ENCODE results near the gene FEM1B. TPM values are rescaled to one million over a fixed set of nuclear protein-coding genes. Genes with fewer than 3 reads are reported as not detected.

Gene FEM1B
- total RNA-seq, 1 donor = 61.7 TPM

DNA sequence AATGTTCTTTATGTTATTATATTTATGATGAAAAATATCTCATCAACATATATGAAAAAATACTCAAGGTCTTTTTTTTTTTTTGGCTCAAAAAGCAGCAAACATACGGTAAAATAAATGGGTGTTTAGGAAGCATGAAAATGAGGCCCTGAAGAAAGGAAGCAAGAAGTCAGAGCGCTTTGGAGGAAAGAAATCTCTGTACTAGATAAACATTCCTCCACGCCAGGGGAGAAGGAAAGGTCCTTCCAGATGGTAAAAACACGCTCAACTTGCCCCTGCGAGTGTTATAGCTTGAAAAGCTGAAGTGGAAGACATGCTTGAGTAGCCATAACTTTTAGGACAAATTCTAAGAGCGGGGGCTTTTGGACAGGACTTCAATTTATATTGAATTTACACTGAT lies 52.9 kb downstream of the FEM1B start:
- DNase-seq (ENCODE audit: low read depth) = no peak
- TF ChIP-seq, protein P1, sequence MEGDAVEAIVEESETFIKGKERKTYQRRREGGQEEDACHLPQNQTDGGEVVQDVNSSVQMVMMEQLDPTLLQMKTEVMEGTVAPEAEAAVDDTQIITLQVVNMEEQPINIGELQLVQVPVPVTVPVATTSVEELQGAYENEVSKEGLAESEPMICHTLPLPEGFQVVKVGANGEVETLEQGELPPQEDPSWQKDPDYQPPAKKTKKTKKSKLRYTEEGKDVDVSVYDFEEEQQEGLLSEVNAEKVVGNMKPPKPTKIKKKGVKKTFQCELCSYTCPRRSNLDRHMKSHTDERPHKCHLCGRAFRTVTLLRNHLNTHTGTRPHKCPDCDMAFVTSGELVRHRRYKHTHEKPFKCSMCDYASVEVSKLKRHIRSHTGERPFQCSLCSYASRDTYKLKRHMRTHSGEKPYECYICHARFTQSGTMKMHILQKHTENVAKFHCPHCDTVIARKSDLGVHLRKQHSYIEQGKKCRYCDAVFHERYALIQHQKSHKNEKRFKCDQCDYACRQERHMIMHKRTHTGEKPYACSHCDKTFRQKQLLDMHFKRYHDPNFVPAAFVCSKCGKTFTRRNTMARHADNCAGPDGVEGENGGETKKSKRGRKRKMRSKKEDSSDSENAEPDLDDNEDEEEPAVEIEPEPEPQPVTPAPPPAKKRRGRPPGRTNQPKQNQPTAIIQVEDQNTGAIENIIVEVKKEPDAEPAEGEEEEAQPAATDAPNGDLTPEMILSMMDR (IDR thresholded peaks at IDR 0.05; ENCODE audit: insufficient read depth, low read depth, low read length) = no peak
- H3K4me3 ChIP-seq (ENCODE audit: low read depth, low read length) = no peak overlapping the region

GRCh38 chr15:68330901-68331300 lies 53.4 kb downstream of the FEM1B start:
- TF ChIP-seq, protein P1 (IDR thresholded peaks at IDR 0.05; ENCODE audit: insufficient read depth, low read depth, low read length) = no peak
- no peak overlapping the region for H3K4me3 ChIP-seq (ENCODE audit: low read depth, low read length)
- no peak for DNase-seq (ENCODE audit: low read depth)

- TF ChIP-seq, protein P1 (IDR thresholded peaks at IDR 0.05; ENCODE audit: insufficient read depth, low read depth, low read length) = no peak
- DNase-seq (ENCODE audit: low read depth) = no peak
- H3K4me3 ChIP-seq (ENCODE audit: low read depth, low read length) = no peak overlapping the region
Observed at GRCh38 chr15:68332266-68332665, 54.7 kb downstream of the FEM1B start.

- TF ChIP-seq, protein P1 (IDR thresholded peaks at IDR 0.05; ENCODE audit: insufficient read depth, low read depth, low read length) = no peak
- peak; percentile 52 for DNase-seq (ENCODE audit: low read depth)
- no peak overlapping the region for H3K4me3 ChIP-seq (ENCODE audit: low read depth, low read length)
Observed at GRCh38 chr15:68333775-68334470, 56.4 kb downstream of the FEM1B start.

- no peak overlapping the region for H3K4me3 ChIP-seq (ENCODE audit: low read depth, low read length)
- peak; percentile 47 for DNase-seq (ENCODE audit: low read depth)
- TF ChIP-seq, protein P1 (IDR thresholded peaks at IDR 0.05; ENCODE audit: insufficient read depth, low read depth, low read length) = no peak
Observed at GRCh38 chr15:68334661-68335124, 57.1 kb downstream of the FEM1B start.

GRCh38 chr15:68335251-68335650 lies 57.7 kb downstream of the FEM1B start:
- no peak for DNase-seq (ENCODE audit: low read depth)
- TF ChIP-seq, protein P1 (IDR thresholded peaks at IDR 0.05; ENCODE audit: insufficient read depth, low read depth, low read length) = no peak
- H3K4me3 ChIP-seq (ENCODE audit: low read depth, low read length) = no peak overlapping the region

DNA sequence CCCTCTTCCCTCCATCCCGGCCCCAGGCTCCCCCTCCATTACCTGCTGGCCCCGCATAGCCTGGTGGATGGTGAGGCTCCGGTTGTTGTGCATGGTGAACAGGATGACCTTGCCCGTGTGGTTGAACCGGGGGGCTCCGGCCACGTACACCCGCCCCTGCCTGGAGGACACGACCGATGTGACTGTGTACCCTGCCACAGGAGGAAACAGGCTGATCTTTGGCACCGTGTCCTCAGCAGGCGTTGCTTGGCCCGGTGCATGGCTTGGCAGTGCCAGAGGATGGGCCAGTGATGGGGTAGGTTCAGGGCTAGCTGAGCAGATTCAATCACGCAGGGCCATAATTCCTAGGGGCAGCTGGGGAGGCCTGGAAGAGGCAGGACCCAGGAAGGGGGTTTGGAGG lies 58.1 kb downstream of the FEM1B start:
- TF ChIP-seq, protein P1 (IDR thresholded peaks at IDR 0.05; ENCODE audit: insufficient read depth, low read depth, low read length) = no peak
- no peak for DNase-seq (ENCODE audit: low read depth)
- H3K4me3 ChIP-seq (ENCODE audit: low read depth, low read length) = no peak overlapping the region
